HTERT RPE-1 (cell line): ENCODE data around the gene ERCC2.

Experiments
- in situ Hi-C: fragments of 300-500 bp; cut with MboI; formaldehyde crosslinking; loops from 4 replicates; pipeline ENCODE4 v1.14.3; 2020; ENCODE audit warnings: low sequenced_read_pairs

Gene ERCC2

DNA sequence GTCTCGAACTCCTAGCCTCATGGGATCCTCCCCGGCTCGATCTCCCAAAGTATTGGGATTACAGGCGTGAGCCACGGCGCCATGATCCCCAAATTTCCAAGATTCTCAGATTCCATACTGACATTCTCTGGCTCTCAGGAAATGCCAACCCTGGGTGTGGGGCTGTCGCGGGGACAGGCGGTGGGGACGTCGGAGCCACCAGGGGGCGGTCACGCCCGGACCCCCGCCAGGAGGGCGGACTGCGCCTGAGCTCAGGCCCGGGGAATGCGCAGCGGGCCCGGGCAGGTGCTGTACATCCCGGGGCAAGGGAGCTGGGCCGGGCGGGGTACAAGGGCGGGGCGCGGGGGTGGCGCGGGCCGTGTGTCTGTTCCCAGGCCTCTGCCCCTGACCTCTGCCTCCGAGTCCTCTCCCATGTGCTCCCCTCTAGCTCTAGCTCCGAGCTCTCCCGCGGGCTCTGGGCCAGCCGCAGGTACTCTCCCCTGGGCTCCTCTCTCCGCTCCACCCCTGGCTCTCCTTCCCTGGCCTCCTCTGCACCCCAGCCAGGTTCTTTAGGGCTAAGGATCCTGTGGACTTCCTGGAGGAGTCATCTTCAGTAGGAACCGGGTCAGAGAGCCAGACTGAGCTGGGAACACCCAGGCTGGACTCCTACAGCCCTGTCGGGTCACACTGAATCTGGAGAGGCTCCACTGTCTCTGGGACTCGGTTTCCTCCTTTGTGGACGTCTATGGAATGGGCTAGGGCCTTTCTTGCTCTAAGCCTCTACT lies 32.1 kb upstream of the ERCC2 start:
- in situ Hi-C loops = no loop called here

DNA sequence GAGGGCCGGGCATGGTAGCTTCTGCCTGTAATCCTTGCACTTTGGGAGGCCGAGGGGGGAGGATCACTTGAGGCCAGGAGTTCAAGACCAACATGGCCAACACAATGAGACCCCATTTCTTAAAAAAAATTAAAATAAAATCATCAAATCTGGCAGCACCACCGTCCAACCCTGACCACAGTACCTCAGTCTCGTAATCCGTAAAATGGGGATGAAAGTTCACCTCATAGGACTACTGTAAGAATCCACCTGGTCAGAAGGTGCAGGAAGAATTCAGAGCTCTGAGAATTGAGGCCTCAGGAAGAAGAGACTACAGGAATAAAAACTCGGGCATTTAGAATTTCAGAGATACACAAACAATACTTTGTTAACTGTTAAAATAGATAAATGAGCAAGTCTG lies 31.4 kb upstream of the ERCC2 start:
- in situ Hi-C loops = no loop called here

DNA sequence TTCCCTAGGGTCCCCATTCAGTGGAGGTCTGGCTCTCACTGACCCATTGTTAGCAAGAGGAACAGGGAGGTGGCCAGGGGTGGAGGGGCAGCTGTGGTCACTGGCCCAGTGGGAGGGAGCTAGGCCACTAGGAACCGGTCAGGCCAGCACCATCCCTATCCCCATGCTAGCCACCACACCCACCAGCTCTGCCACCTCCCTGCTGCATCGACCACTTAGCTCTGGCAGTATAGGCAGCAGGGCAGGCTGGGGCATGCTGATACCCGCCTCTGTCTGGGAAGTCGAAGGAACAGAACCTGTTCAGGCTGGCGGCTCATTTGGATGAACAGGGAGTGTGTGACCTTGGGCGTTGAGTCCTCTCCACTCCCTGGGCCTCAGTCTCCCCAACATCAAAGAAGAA lies 29.8 kb upstream of the ERCC2 start:
- in situ Hi-C loops = no loop called here

DNA sequence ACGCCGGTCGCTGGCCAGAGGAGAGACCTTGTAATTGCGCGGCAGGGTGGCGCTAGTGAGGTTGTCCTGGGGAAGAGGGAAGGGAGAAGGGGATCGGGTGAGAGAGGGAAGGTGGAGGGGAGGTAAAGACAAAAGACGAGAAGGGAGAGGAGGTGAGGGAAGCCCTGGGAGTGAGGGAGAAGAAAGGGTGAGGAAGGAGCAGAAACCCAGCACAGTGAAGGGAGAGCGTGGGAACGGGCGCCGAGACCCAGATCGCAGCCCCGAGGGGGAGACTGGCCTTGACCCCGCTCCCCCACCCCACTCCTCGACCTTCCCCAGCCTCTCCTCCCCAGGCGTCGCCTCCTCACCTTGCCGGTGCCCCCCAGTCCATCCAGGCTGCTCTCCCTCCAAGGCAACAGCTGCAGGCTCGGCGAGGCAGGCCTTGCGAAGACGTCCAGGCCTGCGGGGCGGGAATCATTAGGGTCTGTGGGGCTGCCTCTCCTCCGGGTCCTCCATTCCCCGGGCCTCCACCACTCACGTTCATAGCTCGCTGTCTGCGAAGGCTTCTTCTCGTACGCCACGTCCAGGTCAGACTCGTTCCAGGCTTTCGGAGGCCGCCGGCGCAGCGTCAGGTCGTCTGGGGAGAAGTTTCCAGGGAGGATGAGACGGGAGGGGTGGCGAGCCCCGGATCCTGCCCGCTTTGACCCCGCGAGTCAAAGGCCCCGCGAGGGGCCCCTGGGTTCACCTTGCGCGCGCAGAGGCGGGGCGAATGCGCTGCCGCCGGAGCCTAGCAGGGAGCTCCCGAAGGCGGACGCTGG lies 25.6 kb upstream of the ERCC2 start:
- in situ Hi-C loops = no loop called here

DNA sequence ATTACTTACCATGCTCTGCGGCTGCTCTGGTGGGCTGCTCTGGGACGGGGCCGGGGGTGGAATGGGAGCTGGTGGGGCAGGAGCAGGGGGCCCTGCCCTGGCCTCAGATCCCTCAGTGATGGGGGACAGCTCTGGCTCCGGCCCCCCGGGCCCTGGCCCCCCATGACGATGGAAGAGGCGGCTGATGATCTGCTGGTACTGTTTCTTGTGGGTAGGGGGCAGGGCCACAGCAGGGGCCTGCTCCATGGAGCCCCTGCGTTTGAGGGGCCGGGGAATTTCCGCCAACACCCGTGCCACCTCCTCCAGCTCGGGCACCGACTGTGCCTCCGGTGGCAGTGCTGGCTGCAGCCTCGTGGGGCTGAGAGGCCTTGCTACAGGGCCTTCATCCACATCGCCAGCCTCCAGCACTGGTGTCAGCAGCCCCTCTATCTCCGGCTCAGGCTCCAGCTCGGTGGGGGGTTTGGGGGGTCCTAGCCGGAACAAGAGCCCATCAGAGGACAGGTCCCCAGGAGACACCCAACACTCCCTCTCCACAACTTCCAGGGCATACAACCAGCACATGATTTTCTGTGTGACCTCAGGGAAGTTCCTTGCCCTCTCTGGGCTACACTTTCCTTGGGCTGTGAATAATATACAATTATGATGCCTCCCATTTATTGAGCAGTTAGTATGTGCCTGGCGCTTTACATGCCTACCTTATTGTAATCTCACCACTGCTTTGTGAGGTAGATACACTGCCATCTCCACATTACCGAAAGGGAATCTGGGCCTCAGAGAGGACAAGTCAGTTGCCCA lies 21.7 kb upstream of the ERCC2 start:
- in situ Hi-C loops = no loop called here

DNA sequence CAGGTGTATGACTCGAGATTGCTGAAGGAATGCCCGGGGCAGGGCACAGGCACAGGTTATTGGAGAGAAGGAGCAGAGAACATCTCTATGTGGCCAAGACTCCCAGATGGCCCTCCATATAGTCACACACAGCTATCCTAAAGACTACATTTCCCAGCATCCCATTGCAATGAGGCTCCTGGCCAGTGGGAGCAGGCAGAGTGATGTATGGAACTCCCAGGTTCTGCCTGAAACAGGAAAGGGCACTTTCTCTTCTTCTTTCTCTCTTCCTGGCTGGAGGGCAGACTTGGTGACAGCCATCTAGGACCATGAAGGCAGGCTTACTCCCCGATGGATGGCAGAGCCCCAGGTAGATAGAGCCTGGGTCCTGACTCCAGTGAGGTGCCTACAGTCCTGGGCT lies 21.0 kb upstream of the ERCC2 start:
- in situ Hi-C loops = no loop called here

DNA sequence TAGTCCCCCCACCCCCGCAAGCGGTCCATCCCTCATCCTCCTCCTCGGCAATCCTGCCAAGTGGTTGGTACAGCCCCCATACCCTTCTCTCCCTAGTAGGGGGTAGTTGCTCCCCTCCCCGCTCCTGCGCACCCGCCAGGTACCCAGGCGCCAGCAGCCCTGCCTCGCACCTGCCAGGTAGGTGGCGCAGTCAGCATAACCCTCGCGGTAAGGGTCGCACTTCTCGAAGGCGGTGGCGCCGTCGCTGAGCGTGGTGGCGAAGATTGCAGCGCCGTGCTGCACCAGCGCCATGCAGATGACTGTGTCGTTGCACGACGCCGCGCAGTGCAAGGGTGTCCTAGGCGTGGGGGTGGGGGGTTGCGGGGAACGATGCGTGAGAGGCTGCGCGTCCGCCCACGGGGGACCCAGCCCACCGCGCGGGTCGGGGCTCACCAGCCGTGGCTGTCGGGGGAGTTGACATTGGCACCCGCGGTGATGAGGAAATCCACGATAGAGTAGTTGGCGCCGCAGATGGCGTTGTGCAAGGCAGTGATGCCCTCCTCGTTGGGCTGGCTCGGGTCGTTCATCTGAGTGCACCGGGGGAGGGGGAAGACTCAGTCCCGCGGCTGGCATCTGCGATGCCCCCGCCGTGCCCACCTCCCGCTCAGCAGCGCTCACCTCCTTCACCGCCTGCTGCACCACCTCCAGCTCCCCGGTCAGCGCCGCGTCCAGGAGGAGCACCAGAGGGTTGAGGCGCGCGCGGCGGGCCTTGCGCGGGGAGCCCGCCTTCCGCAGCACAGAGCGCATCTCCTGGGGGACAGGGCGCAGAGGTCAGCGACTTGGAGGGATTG lies 15.2 kb upstream of the ERCC2 start:
- in situ Hi-C loops = no loop called here

DNA sequence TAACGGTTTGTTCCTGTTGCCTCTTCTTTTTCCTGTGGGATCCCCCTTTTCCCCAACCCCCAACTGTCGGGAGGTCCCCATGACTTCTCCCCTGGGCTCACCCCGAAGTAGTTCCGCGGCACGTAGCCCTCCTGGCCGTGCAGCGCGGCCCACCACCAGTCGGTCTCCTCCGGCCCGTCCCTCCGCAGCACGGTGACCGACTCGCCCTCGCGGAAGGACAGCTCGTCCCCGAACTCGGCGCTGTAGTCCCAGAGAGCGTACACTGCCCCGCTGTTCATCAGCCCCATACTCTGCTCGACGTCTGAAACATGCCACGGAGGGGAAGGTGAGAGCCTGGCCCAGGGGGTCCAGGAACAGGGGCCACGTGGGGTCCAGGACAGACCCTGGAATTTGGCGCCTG lies 12.1 kb upstream of the ERCC2 start:
- in situ Hi-C loops = no loop called here

DNA sequence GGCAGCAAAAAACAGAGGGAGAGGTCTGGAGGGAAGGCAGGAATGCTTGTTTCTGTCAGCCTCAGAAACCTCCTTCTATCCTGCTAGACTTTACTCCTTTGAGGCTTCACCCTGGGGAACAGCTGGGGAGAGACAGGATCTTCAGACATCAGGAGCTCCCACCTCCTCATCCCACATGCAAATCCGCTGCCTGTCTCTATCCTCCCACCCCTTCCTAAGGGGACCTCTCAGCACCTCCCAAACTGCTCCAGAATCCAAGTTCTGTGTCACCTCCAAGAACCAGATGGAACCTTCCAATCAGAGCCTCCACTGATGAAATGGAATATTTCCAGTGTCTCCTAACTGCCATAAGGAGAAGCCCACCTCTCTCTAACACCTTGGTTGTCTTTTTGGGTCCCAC lies 9.7 kb upstream of the ERCC2 start:
- in situ Hi-C loops = no loop called here

DNA sequence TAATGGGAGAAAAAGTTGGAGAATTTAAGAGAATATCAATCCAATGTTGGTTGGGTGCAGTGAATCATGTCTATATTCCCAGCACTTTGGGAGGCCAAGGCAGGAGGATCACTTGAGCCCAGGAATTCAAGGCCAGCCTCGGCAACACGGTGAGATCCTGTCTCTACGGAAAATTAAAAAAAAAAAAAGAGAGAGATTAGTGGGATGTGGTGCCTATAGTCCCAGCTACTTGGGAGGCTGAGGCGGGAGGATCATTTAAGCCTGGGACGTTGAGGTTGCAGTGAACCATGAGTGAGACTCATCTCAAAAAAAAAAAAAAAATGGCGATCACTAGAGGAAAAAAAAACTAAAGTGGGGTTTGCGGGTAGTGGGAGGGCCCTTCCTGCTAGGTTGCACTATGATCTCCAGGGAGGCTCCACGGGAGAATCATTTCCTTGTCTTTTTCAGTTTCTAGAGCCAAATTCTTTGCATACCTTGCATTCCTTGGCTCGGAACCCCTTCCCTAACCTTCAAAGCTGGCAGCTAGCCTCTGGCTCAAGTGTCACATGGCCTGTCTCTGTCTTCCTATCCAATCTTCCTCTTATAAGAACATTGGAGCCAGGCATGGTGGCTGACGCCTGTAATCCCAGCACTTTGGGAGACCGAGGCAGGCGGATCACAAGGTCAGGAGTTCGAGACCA lies 5.8 kb upstream of the ERCC2 start:
- in situ Hi-C loops = no loop called here

DNA sequence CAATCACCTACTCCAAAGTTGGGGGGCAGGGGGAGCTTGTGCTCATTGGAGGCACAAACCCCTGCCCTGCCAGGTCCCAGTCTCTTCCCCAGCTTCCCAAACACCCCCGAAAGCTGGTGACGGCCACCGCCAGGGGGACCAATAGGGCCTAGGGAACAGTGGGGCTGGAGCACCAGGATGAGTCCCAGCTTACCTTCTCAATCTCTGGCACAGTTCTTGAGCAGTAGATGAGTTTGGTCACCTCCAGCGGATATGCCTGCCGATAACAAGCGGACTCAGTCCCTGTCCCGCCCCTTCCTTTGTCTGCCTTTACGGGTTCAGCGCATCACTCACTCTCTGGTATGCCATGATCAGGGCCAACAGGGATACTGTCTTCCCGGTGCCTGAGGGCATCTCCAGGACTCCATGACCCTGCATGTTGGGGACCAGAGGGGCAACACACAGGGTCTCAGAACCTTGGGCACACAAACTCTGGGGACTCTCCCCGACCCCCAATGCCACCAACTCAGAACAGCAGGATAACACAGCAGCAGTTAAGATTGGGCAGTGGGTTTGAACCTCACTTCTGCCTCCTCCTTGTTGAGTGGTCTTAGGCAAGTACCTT lies 1.5 kb downstream of the ERCC2 start:
- in situ Hi-C loops = no loop called here

DNA sequence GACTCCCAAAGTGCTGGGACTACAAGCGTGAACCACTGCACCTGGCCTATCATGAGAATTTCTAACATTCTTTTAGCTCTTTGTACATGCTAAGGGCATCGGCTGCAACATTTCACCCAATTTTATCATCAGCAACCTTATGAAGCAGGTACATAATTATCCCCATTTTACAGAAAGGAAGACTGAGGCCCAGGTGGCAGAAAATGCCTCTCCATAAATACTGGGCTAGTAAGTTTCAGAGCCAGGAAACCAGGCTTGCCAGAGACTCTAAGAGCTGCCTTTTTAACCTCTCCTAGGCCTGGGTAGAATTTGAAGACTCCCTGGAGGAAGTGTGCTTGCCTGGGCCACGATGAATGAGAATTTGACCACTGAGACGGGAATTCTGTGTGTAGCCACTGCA lies 2.2 kb downstream of the ERCC2 start:
- in situ Hi-C loops = no loop called here

DNA sequence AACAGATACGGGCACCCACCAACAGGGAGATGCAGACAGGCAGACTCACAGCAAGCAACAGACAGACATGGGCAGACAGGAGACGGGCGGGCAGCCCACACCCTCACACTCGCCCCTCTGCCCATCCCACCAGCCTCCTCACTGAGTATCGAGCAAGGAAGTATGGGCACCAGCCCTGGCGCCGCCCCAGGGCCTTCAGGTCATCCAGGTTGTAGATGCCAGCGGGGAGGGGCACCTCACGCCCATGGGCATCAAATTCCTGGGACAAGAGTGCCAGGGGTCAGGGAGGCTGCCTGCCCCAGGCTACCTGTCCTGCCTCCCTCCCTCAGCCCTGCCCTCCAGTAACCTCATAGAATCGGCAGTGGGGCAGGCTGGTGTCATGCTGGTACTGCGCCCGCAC lies 5.7 kb downstream of the ERCC2 start:
- in situ Hi-C loops = no loop called here

DNA sequence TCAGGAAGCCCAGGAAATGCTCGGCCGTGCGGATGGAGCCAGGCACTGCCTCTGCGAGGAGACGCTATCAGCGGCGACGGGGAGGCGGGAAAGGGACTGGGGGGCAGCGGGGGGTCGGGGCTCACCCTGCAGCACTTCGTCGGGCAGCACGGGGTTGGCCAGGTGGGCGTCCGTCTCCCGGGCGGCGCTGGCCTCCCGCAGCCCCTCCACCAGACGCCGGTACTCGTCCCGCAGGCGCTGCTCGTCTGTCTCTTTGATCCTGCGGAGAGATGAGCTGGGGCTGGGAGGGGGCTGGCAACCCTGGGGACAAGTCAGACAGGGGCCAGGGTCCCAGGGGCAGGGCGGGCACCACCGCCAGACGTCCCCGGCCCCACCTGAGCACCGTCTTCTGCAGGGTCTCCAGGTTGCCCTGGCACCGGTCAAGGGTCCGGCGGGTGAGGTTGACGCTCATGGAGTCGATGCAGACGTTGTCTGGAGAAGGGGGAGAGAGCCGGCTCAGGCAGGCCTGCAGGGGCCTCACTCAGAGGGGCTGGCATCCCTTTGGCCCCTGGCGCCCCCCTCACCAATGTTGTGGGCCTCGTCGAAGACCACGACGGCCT lies 6.4 kb downstream of the ERCC2 start:
- in situ Hi-C loops = no loop called here

DNA sequence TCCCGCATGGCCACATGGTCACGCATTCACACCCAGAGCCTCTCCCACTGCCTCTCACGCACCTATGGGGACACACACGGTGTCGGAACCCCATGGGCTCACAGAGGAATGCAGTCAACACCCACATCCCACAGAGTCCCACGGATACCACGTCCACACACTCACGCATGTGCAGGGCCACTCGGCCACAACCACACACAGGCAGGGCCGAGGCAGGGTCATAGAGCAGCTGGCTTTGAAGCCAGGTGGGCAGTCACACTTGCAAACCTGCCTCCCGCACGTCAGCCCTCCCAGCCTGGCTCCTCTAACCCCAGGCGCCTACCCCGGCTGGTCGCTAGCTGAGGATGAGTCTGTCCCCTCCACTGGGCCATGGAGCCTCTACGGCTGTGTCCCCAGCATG lies 8.1 kb downstream of the ERCC2 start:
- in situ Hi-C loops = no loop called here

DNA sequence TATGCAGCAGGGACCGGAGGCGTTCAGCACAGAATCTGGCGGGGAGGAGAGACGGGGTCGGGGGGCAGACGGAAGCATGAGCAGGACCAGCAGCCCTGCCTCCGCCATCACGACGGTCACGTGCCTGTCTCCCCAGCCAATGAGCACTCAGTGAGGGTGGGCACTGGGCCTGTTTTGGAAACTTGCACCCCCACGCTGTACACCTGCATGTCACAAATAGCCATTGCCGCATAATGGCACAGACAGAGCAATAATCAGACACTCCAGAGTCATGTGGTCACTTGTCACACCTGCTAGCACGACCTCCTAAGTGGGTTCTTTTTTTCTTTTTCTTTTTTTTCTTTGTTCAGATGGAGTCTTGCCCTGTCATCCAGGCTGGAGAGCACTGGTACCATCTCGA lies 8.8 kb downstream of the ERCC2 start:
- in situ Hi-C loops = no loop called here

DNA sequence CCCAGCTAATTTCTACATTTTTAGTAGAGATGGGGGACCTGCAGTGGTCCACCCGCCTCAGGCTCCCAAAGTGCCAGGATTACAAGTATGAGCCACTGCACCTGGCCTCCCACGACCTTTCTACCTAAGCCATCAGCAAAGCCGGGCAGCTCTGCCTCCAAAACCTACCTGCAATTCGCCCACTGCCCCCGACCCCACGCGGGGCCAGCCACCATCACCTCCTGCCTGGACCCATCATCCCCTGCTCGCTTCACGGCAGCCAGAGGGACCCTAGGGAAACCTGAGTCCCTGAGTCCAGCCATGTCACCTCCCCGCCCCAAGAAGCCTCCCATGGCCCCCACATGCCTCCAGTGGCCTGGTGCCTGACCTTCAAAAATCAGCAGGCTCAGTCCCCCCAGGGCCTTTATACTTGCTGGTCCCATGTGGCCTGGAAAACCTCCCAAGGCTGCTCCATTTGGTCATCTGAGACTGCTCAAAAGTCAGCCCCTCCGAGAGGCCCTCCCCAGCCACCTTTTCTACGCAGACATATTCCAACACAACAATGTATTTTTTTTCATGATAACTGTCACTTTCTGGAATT lies 12.1 kb downstream of the ERCC2 start:
- in situ Hi-C loops = no loop called here

DNA sequence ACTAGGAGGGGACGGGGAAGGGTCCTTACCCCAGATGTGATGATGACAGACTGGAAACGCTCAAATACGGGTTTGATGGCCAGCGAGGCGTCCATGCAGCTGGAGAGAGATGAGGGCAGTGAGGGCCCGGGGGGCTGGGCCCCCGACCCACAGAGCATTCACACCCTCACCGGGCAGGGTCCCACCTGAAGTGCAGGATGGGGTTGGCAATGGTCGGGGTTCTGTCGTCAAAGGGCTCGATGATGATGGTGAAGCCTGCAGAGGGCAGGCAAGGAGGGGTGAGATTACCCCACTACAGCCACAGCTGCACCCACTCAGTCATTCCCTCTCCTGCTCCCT lies 13.0 kb downstream of the ERCC2 start:
- in situ Hi-C loops = no loop called here

DNA sequence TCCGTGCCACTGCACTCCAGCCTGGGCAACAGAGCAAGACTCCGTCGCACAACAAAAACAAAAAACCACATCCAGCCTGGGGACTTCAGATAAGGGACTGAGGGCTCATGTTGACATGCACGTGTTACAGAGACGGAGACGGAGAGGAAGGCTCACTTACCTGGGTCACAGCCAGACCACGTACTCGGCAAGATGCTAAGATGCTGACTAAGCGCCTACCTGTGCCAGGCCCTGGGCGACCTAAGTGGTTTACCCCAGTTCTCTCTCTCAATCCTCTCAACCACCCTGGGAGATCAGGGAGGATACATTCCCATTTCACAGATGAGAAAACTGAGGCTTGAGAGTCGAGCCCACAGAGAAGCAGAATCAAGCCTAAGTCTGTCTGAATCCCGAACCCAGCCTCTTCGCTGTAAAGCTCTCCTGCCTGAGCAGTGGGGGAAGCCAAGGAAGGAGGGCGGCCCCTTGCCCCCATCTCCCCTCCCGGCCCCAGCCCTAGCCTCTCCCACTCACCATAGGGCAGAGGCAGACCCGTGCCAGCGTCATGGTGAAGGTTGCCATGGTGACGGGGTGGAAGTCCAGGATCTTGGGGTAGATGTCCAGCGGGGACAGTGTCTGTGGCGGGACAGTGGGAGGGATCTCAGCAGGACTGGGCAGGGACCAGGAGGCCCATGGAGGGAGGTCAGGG lies 13.5 kb downstream of the ERCC2 start:
- in situ Hi-C loops = no loop called here
